H1 (cell line): ENCODE measurements around the gene TRIOBP. TPM values are rescaled to one million over a fixed set of nuclear protein-coding genes. Genes with fewer than 3 reads are reported as not detected.

Experiments
- CTCF ChIA-PET: fragments of 300-600 bp; sonication (Branson Sonifier 250); formaldehyde crosslinking; loops from one replicate; lab custom pipeline; 2021; ENCODE audit not compliant: partially characterized antibody; lab: Charles Lee
- POLR2A ChIA-PET: fragments of 300-600 bp; sonication (Branson Sonifier 250); formaldehyde crosslinking; loops from one replicate; lab custom pipeline; 2021; ENCODE audit warnings: inconsistent platforms; ENCODE audit not compliant: partially characterized antibody; lab: Charles Lee
- DNase-seq, 2 experiments: peaks; one replicate each; pipeline versions ENCODE4 v3.0.0 to v3.0.0-alpha.2; 2010 to 2022; ENCODE audit warnings: low spot score in 2 of 2, low read depth in 1 of 2, mixed read lengths in 1 of 2
- FAIRE-seq: peaks from 2 replicates; lab custom pipeline; 2011; peaks lifted over from hg19 to GRCh38; lab: Jason Lieb, UNC
- H2AFZ ChIP-seq: 2 replicates; pipeline ENCODE4 v1.8.1; 2012; ENCODE audit warnings: low read length, inconsistent platforms
- H2AK5ac ChIP-seq: 2 replicates; pipeline ENCODE4 v1.6.1; 2013; ENCODE audit warnings: low read depth, low read length
- H2BK120ac ChIP-seq: replicated peaks from 2 replicates; pipeline ENCODE3; 2013; ENCODE audit warnings: low read depth, low read length, inconsistent platforms
- H2BK12ac ChIP-seq: 2 replicates; pipeline ENCODE4 v1.6.1; 2013; ENCODE audit warnings: low read depth, low read length
- H2BK15ac ChIP-seq: 2 replicates; pipeline ENCODE4 v1.6.1; 2013; ENCODE audit warnings: low read length
- H2BK20ac ChIP-seq: 2 replicates; pipeline ENCODE4 v1.6.1; 2013; ENCODE audit warnings: low read length
- H2BK5ac ChIP-seq: 2 replicates; pipeline ENCODE4 v1.6.1; 2013; ENCODE audit warnings: low read depth, low read length
- H3K14ac ChIP-seq: 2 replicates; pipeline ENCODE4 v1.6.1; 2013; ENCODE audit warnings: inconsistent platforms; ENCODE audit not compliant: insufficient read length
- H3K18ac ChIP-seq: 2 replicates; pipeline ENCODE4 v1.6.1; 2013; ENCODE audit warnings: low read length; ENCODE audit errors: extremely low read depth
- H3K23ac ChIP-seq: 2 replicates; pipeline ENCODE4 v1.6.1; 2013; ENCODE audit warnings: inconsistent platforms; ENCODE audit not compliant: insufficient read length
- H3K23me2 ChIP-seq: 2 replicates; pipeline ENCODE4 v1.6.1; 2013; ENCODE audit warnings: low read depth, low read length
- H3K27ac ChIP-seq: 2 replicates; pipeline ENCODE4 v1.6.1; 2011; ENCODE audit warnings: low read depth, low read length, inconsistent platforms
- H3K27me3 ChIP-seq, 4 experiments: replicated peaks in 1 of 4; 1 replicate in 1 of 4; 2 replicates in 3 of 4; pipeline versions ENCODE4 v1.6.1 to v1.8.1; 2011 to 2013; ENCODE audit warnings: low read length in 3 of 4, mild to moderate bottlenecking in 3 of 4, inconsistent platforms in 2 of 4, mixed read lengths in 2 of 4, moderate library complexity in 1 of 4; ENCODE audit not compliant: control insufficient read depth in 3 of 4, insufficient read depth in 3 of 4; ENCODE audit errors: extremely low read depth in 1 of 4
- H3K36me3 ChIP-seq, 4 experiments: 2 replicates each; pipeline versions ENCODE4 v1.6.1 to v1.8.1; 2011 to 2013; ENCODE audit warnings: mild to moderate bottlenecking in 4 of 4, low read length in 3 of 4, moderate library complexity in 2 of 4, control low read depth in 1 of 4, inconsistent platforms in 1 of 4; ENCODE audit not compliant: insufficient read depth in 4 of 4, control insufficient read depth in 2 of 4
- H3K4ac ChIP-seq: replicated peaks from 2 replicates; pipeline ENCODE3; 2013; ENCODE audit warnings: low read length, low read depth, mixed read lengths, inconsistent platforms; ENCODE audit not compliant: insufficient read length
- H3K4me1 ChIP-seq, 4 experiments: replicated peaks in 1 of 4; 1 replicate in 1 of 4; 2 replicates in 3 of 4; pipeline versions ENCODE4 v1.6.1 to v1.8.1; 2011 to 2013; ENCODE audit warnings: low read length in 3 of 4, inconsistent platforms in 2 of 4, mixed read lengths in 1 of 4; ENCODE audit not compliant: insufficient read depth in 4 of 4, control insufficient read depth in 3 of 4
- H3K4me2 ChIP-seq, 2 experiments: 2 replicates each; pipeline versions ENCODE4 v1.6.1 to v1.8.1; 2011 to 2013; ENCODE audit warnings: low read depth in 2 of 2, low read length in 2 of 2, control low read depth in 1 of 2, inconsistent platforms in 1 of 2, mild to moderate bottlenecking in 1 of 2; ENCODE audit not compliant: insufficient read depth in 1 of 2
- H3K4me3 ChIP-seq, 4 experiments: fragments of 200-600, 300-600 bp in 1 of 4; sonication (generic), shearing (Covaris generic), sonication (Bioruptor Twin) in 1 of 4; 2 replicates each; pipeline versions ENCODE4 v1.5.1 to v1.8.1; 2011 to 2016; ENCODE audit warnings: low read length in 4 of 4, low read depth in 3 of 4, control low read depth in 2 of 4, inconsistent platforms in 2 of 4, mild to moderate bottlenecking in 2 of 4, mixed read lengths in 1 of 4, moderate library complexity in 1 of 4; ENCODE audit not compliant: insufficient read depth in 2 of 4; ENCODE audit errors: extremely low read depth in 1 of 4
- H3K56ac ChIP-seq: replicated peaks from 2 replicates; pipeline ENCODE3; 2013; ENCODE audit warnings: low read depth, mild to moderate bottlenecking, mixed read lengths, low read length, inconsistent platforms; ENCODE audit not compliant: insufficient read length
- H3K79me1 ChIP-seq: 2 replicates; pipeline ENCODE4 v1.6.1; 2013; ENCODE audit warnings: low read depth, low read length, control low read depth
- H3K79me2 ChIP-seq, 2 experiments: 2 replicates each; pipeline versions ENCODE4 v1.6.1 to v1.8.1; 2012 to 2013; ENCODE audit warnings: low read length in 2 of 2, mild to moderate bottlenecking in 2 of 2, inconsistent platforms in 1 of 2; ENCODE audit not compliant: insufficient read depth in 2 of 2, control insufficient read depth in 1 of 2
- H3K9ac ChIP-seq, 4 experiments: replicated peaks in 1 of 4; 1 replicate in 1 of 4; 2 replicates in 3 of 4; pipeline versions ENCODE4 v1.6.1 to v1.8.1; 2011 to 2013; ENCODE audit warnings: low read depth in 3 of 4, low read length in 3 of 4, control low read depth in 2 of 4, mild to moderate bottlenecking in 2 of 4, moderate library complexity in 2 of 4, inconsistent platforms in 1 of 4; ENCODE audit errors: extremely low read depth in 1 of 4
- H3K9me3 ChIP-seq, 2 experiments: 2 replicates each; pipeline versions ENCODE4 v1.6.1 to v1.8.1; 2012 to 2013; ENCODE audit warnings: mild to moderate bottlenecking in 2 of 2, moderate library complexity in 2 of 2, control low read depth in 1 of 2, inconsistent platforms in 1 of 2, low read depth in 1 of 2, low read length in 1 of 2, mixed read lengths in 1 of 2; ENCODE audit not compliant: insufficient read depth in 2 of 2
- H4K20me1 ChIP-seq, 2 experiments: replicated peaks in 1 of 2; 2 replicates each; pipeline versions ENCODE3 to v1.8.1; 2011 to 2013; ENCODE audit warnings: inconsistent platforms in 2 of 2, low read length in 2 of 2, mild to moderate bottlenecking in 1 of 2; ENCODE audit not compliant: insufficient read depth in 2 of 2, control insufficient read depth in 1 of 2
- H4K5ac ChIP-seq: 2 replicates; pipeline ENCODE4 v1.6.1; 2013; ENCODE audit warnings: low read length, low read depth, mixed read lengths, inconsistent platforms; ENCODE audit not compliant: insufficient read length
- H4K8ac ChIP-seq: 2 replicates; pipeline ENCODE4 v1.8.0; 2013; ENCODE audit warnings: mild to moderate bottlenecking, moderate library complexity, low read length, inconsistent platforms; ENCODE audit not compliant: insufficient read depth; ENCODE audit errors: extremely low read depth
- H4K91ac ChIP-seq: replicated peaks from 2 replicates; pipeline ENCODE3; 2013; ENCODE audit warnings: low read length, mixed read lengths, inconsistent platforms; ENCODE audit not compliant: insufficient read length
- GTF2F1 ChIP-seq: IDR thresholded peaks from 2 replicates; pipeline ENCODE4 v1.6.1; 2012; ENCODE audit warnings: low read depth, low read length, improper control_type of control experiment, borderline replicate concordance
- KDM4A ChIP-seq: IDR thresholded peaks from one replicate; pipeline ENCODE4 v1.7.1; 2012; ENCODE audit warnings: low read depth, mild to moderate bottlenecking, moderate library complexity, low read length, inconsistent platforms; ENCODE audit not compliant: severe bottlenecking
- POLR2A ChIP-seq, 2 experiments: IDR thresholded peaks; 1 replicate in 1 of 2; 2 replicates in 1 of 2; pipeline ENCODE4 v1.6.1; 2011; ENCODE audit warnings: low read depth in 2 of 2, low read length in 2 of 2, mild to moderate bottlenecking in 2 of 2; ENCODE audit errors: control extremely low read depth in 1 of 2
- SAP30 ChIP-seq: fragments of 300-600 bp; sonication (generic); IDR thresholded peaks from 2 replicates; pipeline ENCODE4 v1.7.1; 2012; ENCODE audit warnings: low read length, moderate library complexity, mild to moderate bottlenecking, inconsistent platforms; ENCODE audit not compliant: insufficient read depth, insufficient replicate concordance
- SP1 ChIP-seq: IDR thresholded peaks from 2 replicates; pipeline ENCODE4 v1.6.1; 2011; ENCODE audit warnings: low read depth, low read length
- SRF ChIP-seq: IDR thresholded peaks from 2 replicates; pipeline ENCODE4 v1.6.1; 2011; ENCODE audit warnings: mild to moderate bottlenecking, low read depth, low read length, moderate library complexity
- WGBS, 2 experiments: shearing (Covaris generic) in 1 of 2; methylation state at CpG; one replicate each; pipeline versions ENCODE4 v1.1.6 to v1.1.7; 2013 to 2015; ENCODE audit warnings: low lambda C conversion rate in 2 of 2, mixed read lengths in 2 of 2, inconsistent platforms in 1 of 2, low coverage in 1 of 2, missing lambda C conversion rate in 1 of 2; ENCODE audit not compliant: insufficient replicate concordance in 2 of 2, insufficient coverage in 1 of 2, insufficient read length in 1 of 2; ENCODE audit errors: extremely low coverage in 1 of 2, missing lambda C conversion rate in 1 of 2; 5-methylcytosine and 5-hydroxymethylcytosine counted together
- polyA plus RNA-seq, 7 experiments: library from polyadenylated mRNA; depleted of rRNA in 3 of 7; stranded (reverse) in 5 of 7; unstranded in 2 of 7; fragments of >200 nt in 5 of 7; fragments of 200-250 nt in 2 of 7; gene quantifications; 1 replicate in 5 of 7; 2 replicates in 1 of 7; 4 replicates in 1 of 7; pipeline versions ENCODE4 v1.2.1 to v1.2.3, GENCODE V29; 2011 to 2013; ENCODE audit warnings: missing spikeins in 2 of 7, mixed read lengths in 2 of 7
- total RNA-seq: library from RNA; stranded (reverse); fragmentation: NEBNext Ultra II Directional; extraction: Animal tissue kit (Norgen Biotek cat#: 25700); gene quantifications from 2 replicates; pipeline ENCODE4 v1.2.1, GENCODE V29; 2021
- TF ChIP-seq, protein P1 (sequence below): IDR thresholded peaks from 2 replicates; pipeline ENCODE4 v1.6.1; 2011; ENCODE audit warnings: low read depth, mild to moderate bottlenecking, low read length; ENCODE audit not compliant: insufficient read depth
- TF ChIP-seq, protein P2 (sequence below): IDR thresholded peaks from 2 replicates; pipeline ENCODE4 v1.6.1; 2011; ENCODE audit warnings: low read length, improper control_type of control experiment
- TF ChIP-seq, protein P3 (sequence below): IDR thresholded peaks from 2 replicates; pipeline ENCODE4 v1.6.1; 2012; ENCODE audit warnings: low read length, inconsistent platforms

The TRIOBP gene
- total and polyA plus RNA-seq, 2 of the 8 experiments (the other 6 are each of a cell fraction or from before 2014, with no cell fraction given), result 18.2 to 27.3 TPM

DNA sequence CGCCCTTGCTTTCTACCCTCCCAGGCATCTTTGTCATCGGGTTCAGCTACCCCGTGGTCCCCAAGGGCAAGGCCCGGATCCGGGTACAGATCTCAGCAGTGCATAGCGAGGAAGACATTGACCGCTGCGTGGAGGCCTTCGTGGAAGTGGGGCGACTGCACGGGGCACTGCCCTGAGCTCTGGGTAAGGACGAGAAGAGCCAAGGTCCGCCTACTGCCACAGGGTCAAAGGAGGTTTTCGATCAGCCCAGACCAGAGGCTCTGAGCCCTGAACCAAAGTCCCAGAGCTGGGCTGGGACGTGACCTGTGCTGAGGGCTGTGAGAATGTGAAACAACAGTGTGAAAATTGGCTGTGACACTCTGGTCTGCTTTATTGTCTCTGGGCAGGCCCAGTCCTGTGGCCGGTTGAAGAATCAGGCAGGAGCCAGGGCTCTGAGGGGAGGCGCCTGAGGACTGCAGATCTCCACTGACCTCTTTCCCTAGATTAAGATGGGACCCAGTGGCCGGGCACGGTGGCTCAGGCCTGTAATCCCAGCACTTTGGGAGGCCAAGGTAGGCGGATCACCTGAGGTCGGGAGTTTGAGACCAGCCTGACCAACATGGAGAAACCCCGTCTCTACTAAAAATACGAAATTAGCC lies 119.8 kb downstream of the TRIOBP start:
- Histone ChIP-seq H3K9ac (no peak overlapping the region), H3K27ac (no peak overlapping the region), H3K23me2 (peaks cover 10% of the 10 kb centered on the region; the same call in 1 of the 2 replicates), H3K56ac (no peak overlapping the region), H3K4me1 (peaks cover 0 to 15% (median 12%) of the 10 kb centered on the region in 4 experiments; a peak in 6 of 7 replicates), H4K91ac (no peak overlapping the region), H3K79me2 (no peaks in the 10 kb centered on the region), H3K14ac (no peak overlapping the region), H2AFZ (no peak overlapping the region), H3K18ac (no peak overlapping the region), H3K4me3 (no peak overlapping the region), H3K9me3 (no peaks in the 10 kb centered on the region), H3K4me2 (no peak overlapping the region), H4K20me1 (peaks cover 0 to 5% of the 10 kb centered on the region in 2 experiments), H2BK5ac (no peak overlapping the region), H3K23ac (no peak overlapping the region), H2BK12ac (no peak overlapping the region), H3K79me1 (no peaks in the 10 kb centered on the region), H4K5ac (no peak overlapping the region), H2BK20ac (no peak overlapping the region), H4K8ac (no peak overlapping the region), H2BK15ac (no peak overlapping the region), H3K4ac (no peak overlapping the region), H2AK5ac (no peak overlapping the region), H3K36me3 (peaks cover 0 to 11% (median 5%) of the 10 kb centered on the region in 4 experiments; a peak in 5 of 8 replicates), H2BK120ac (no peak overlapping the region), H3K27me3 (peaks cover 0 to 23% (median 20%) of the 10 kb centered on the region in 4 experiments; a peak in 6 of 7 replicates)
- POLR2A ChIA-PET, result interaction anchor here (1.1 to 6.2 kb wide), 9 partner anchors 10 to 218 kb away, joined by 3 to 142 read pairs (median 6); partner anchors contain the start of genes ANKRD54, EIF3L and GCAT
- WGBS, 2 experiments, result 87% methylated on average over 23 of the region's 23 CpGs; no CpG with 5 or more reads in 1 of the 2 experiments
- no peak for DNase-seq
- CTCF ChIA-PET, result interaction anchor here (0.8 to 7.7 kb wide), 29 partner anchors 8 to 210 kb away, joined by 3 to 80 read pairs (median 4); partner anchors contain the start of genes ANKRD54, EIF3L, GCAT and LGALS1
- FAIRE-seq, result no peak
- TF ChIP-seq GTF2F1, result no peak
- no peak for TF ChIP-seq SRF
- TF ChIP-seq, protein P1, sequence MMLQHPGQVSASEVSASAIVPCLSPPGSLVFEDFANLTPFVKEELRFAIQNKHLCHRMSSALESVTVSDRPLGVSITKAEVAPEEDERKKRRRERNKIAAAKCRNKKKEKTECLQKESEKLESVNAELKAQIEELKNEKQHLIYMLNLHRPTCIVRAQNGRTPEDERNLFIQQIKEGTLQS, result no peak
- no peak for TF ChIP-seq SAP30
- TF ChIP-seq SP1, result no peak
- TF ChIP-seq, protein P2, sequence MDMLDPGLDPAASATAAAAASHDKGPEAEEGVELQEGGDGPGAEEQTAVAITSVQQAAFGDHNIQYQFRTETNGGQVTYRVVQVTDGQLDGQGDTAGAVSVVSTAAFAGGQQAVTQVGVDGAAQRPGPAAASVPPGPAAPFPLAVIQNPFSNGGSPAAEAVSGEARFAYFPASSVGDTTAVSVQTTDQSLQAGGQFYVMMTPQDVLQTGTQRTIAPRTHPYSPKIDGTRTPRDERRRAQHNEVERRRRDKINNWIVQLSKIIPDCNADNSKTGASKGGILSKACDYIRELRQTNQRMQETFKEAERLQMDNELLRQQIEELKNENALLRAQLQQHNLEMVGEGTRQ, result no peak
- TF ChIP-seq POLR2A (IDR thresholded peaks at IDR 0.05; ENCODE audit: control extremely low read depth in 1 of 2, low read depth in 2 of 2, low read length in 2 of 2), result no peak
- TF ChIP-seq, protein P3, sequence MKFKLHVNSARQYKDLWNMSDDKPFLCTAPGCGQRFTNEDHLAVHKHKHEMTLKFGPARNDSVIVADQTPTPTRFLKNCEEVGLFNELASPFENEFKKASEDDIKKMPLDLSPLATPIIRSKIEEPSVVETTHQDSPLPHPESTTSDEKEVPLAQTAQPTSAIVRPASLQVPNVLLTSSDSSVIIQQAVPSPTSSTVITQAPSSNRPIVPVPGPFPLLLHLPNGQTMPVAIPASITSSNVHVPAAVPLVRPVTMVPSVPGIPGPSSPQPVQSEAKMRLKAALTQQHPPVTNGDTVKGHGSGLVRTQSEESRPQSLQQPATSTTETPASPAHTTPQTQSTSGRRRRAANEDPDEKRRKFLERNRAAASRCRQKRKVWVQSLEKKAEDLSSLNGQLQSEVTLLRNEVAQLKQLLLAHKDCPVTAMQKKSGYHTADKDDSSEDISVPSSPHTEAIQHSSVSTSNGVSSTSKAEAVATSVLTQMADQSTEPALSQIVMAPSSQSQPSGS, result no peak
- no peak for TF ChIP-seq KDM4A
